ENCODE measurements around the gene LPP. TPM values are rescaled to one million over a fixed set of nuclear protein-coding genes. Genes with fewer than 3 reads are reported as not detected.

Gene LPP
- polyA plus RNA-seq, 1 experiment: 60.0 TPM

GRCh38 chr3:188272481-188273372 is 118.8 kb downstream of the LPP start:
- POLR2A ChIA-PET: interaction anchor here (0.5 to 0.9 kb wide), 2 partner anchors 186 to 527 kb away, joined by 3 to 4 read pairs; partner anchors contain the start of gene BCL6
- no peak for TF ChIP-seq CTCF (IDR thresholded peaks at IDR 0.05; ENCODE audit: insufficient read depth, low read depth, low read length)
- H3K36me3 ChIP-seq (ENCODE audit: control insufficient read depth, insufficient read depth, low read length): no peaks in the 10 kb centered on the region
- H3K27me3 ChIP-seq (ENCODE audit: control insufficient read depth, insufficient read depth, low read length): no peaks in the 10 kb centered on the region
- CTCF ChIA-PET: interaction anchor here (0.6 to 2.2 kb wide), 8 partner anchors 40 to 682 kb away, joined by 3 to 11 read pairs (median 4); no protein-coding TSS in a partner anchor
- DNase-seq (ENCODE audit: low read depth): peak; percentile 79
- H3K4me3 ChIP-seq (ENCODE audit: low read depth, low read length): no peak overlapping the region

- no peak overlapping the region for H3K4me3 ChIP-seq (ENCODE audit: low read depth, low read length)
- no peaks in the 10 kb centered on the region for H3K36me3 ChIP-seq (ENCODE audit: control insufficient read depth, insufficient read depth, low read length)
- no peak for TF ChIP-seq CTCF (IDR thresholded peaks at IDR 0.05; ENCODE audit: insufficient read depth, low read depth, low read length)
- POLR2A ChIA-PET: interaction anchor here (0.6 kb wide), 3 partner anchors 121 to 528 kb away, joined by 3 to 17 read pairs (median 9); no protein-coding TSS in a partner anchor
- DNase-seq (ENCODE audit: low read depth): no peak
- CTCF ChIA-PET: interaction anchor here (0.7 to 1.2 kb wide), 3 partner anchors 10 to 531 kb away, joined by 3 read pairs; partner anchors contain the start of gene BCL6
- H3K27me3 ChIP-seq (ENCODE audit: control insufficient read depth, insufficient read depth, low read length): no peaks in the 10 kb centered on the region
These were observed 120.4 kb downstream of the LPP start for GRCh38 chr3:188274249-188274915.

GRCh38 chr3:188276375-188276774 is 122.4 kb downstream of the LPP start:
- no peak overlapping the region for H3K4me3 ChIP-seq (ENCODE audit: low read depth, low read length)
- H3K27me3 ChIP-seq (ENCODE audit: control insufficient read depth, insufficient read depth, low read length): no peaks in the 10 kb centered on the region
- no peaks in the 10 kb centered on the region for H3K36me3 ChIP-seq (ENCODE audit: control insufficient read depth, insufficient read depth, low read length)
- POLR2A ChIA-PET: no interaction called here
- TF ChIP-seq CTCF (IDR thresholded peaks at IDR 0.05; ENCODE audit: insufficient read depth, low read depth, low read length): no peak
- DNase-seq (ENCODE audit: low read depth): no peak
- CTCF ChIA-PET: interaction anchor here (1.4 kb wide), 1 partner anchor 537 kb away, joined by 5 read pairs; no protein-coding TSS in a partner anchor

- POLR2A ChIA-PET: no interaction called here
- TF ChIP-seq CTCF (IDR thresholded peaks at IDR 0.05; ENCODE audit: insufficient read depth, low read depth, low read length): no peak
- no peak for DNase-seq (ENCODE audit: low read depth)
- H3K27me3 ChIP-seq (ENCODE audit: control insufficient read depth, insufficient read depth, low read length): no peaks in the 10 kb centered on the region
- no peaks in the 10 kb centered on the region for H3K36me3 ChIP-seq (ENCODE audit: control insufficient read depth, insufficient read depth, low read length)
- CTCF ChIA-PET: interaction anchor here (0.8 to 1.7 kb wide), 4 partner anchors 9 to 538 kb away, joined by 3 to 5 read pairs (median 3); partner anchors contain the start of gene BCL6
- H3K4me3 ChIP-seq (ENCODE audit: low read depth, low read length): no peak overlapping the region
These were observed 124.9 kb downstream of the LPP start for GRCh38 chr3:188278717-188279324.
